Stomach (tissue), 9 donors: ENCODE data around the gene FBXO44. TPM values are rescaled to one million over a fixed set of nuclear protein-coding genes. Genes with fewer than 3 reads are reported as not detected.
A peak's percentile ranks its signal among the peaks of the same experiment; 100 is the strongest.

Source experiments
- DNase-seq, 2 donors: peaks; one replicate each; pipeline versions ENCODE4 v3.0.0 to v3.0.0-alpha.2; 2013 to 2019
- H3K27ac ChIP-seq, 5 donors: fragments of 200-600 bp in 4 of 5; sonication (generic) in 4 of 5; one replicate each; pipeline ENCODE4 v1.5.1; 2013 to 2019; ENCODE audit warnings: mild to moderate bottlenecking in 1 of 5, moderate library complexity in 1 of 5
- H3K27me3 ChIP-seq, 3 donors: fragments of 200-600 bp; sonication (generic); one replicate each; pipeline ENCODE4 v1.5.1; 2017 to 2019; ENCODE audit warnings: mixed run types in 1 of 3
- H3K36me3 ChIP-seq, 4 donors: fragments of 200-600 bp; sonication (generic); 1 replicate in 3 of 4; 2 replicates in 1 of 4; pipeline ENCODE4 v1.5.1; 2016 to 2019
- H3K4me1 ChIP-seq, 4 donors: fragments of 200-600 bp; sonication (generic); one replicate each; pipeline ENCODE4 v1.5.1; 2016 to 2019
- H3K4me3 ChIP-seq, 4 donors: fragments of 200-600 bp; sonication (generic) in 3 of 4; one replicate each; pipeline ENCODE4 v1.5.1; 2016 to 2019; ENCODE audit warnings: mild to moderate bottlenecking in 1 of 4
- H3K9me3 ChIP-seq, 4 donors: fragments of 200-600 bp; sonication (generic); one replicate each; pipeline ENCODE4 v1.5.1; 2016 to 2019
- EP300 ChIP-seq: sonication (generic); formaldehyde crosslinking; IDR thresholded peaks from one replicate; pipeline ENCODE4 v1.6.1; 2017; ENCODE audit warnings: antibody characterized with exemption
- POLR2A ChIP-seq, 4 donors: fragments of 450-650 bp; IDR thresholded peaks; one replicate each; pipeline ENCODE4 v1.6.1; 2016; ENCODE audit warnings: antibody characterized with exemption in 4 of 4, control low read depth in 2 of 4, mild to moderate bottlenecking in 1 of 4, moderate library complexity in 1 of 4
- POLR2AphosphoS5 ChIP-seq, 3 donors: sonication (generic); formaldehyde crosslinking; IDR thresholded peaks; one replicate each; pipeline ENCODE4 v1.6.1; 2016; ENCODE audit warnings: antibody characterized with exemption in 3 of 3
- WGBS, 5 donors: extraction: QIAGEN DNeasy Blood & Tissue Kit in 3 of 5; methylation state at CpG; one replicate each; pipeline versions ENCODE4 v1.1.5 to v1.1.7; 2013 to 2018; 5-methylcytosine and 5-hydroxymethylcytosine counted together
- intact Hi-C: fragments of 100-400 bp; cut with DNase I; formaldehyde crosslinking; loops from one replicate; pipeline ENCODE4 v1.15.1; 2023; ENCODE audit warnings: low total_unique reads
- polyA plus RNA-seq, 3 donors: library from polyadenylated mRNA; stranded (reverse); fragments of 200-250 nt; gene quantifications; one replicate each; pipeline ENCODE4 v1.2.3, GENCODE V29; 2013
- total RNA-seq, 5 donors: library from RNA; depleted of rRNA; stranded (reverse); fragments of >200 nt; gene quantifications; one replicate each; pipeline versions ENCODE4 v1.1.0 to v1.2.3, GENCODE V29; 2014 to 2016
- TF ChIP-seq, protein P1 (sequence below), 7 experiments: fragments of 450-650 bp in 4 of 7; fragments of 200-600 bp in 3 of 7; sonication (generic) in 3 of 7; IDR thresholded peaks; one replicate each; pipeline ENCODE4 v1.5.1; 2016 to 2019; ENCODE audit warnings: antibody characterized with exemption in 7 of 7, control low read depth in 2 of 7, mild to moderate bottlenecking in 1 of 7
- donor health status: healthy with polysubstance abuse.
- donor health status: Bipolar disorder and iron deficiency.
- donor health status: healthy.

The FBXO44 gene
- total and polyA plus RNA-seq, 8 donors = 3.6 to 54.8 (median 12.1) TPM

- intact Hi-C loops = no loop called here
- TF ChIP-seq EP300 (no peak), POLR2A (IDR thresholded peaks at IDR 0.05) (no peak), POLR2AphosphoS5 (IDR thresholded peaks at IDR 0.05) (no peak)
- TF ChIP-seq, protein P1, sequence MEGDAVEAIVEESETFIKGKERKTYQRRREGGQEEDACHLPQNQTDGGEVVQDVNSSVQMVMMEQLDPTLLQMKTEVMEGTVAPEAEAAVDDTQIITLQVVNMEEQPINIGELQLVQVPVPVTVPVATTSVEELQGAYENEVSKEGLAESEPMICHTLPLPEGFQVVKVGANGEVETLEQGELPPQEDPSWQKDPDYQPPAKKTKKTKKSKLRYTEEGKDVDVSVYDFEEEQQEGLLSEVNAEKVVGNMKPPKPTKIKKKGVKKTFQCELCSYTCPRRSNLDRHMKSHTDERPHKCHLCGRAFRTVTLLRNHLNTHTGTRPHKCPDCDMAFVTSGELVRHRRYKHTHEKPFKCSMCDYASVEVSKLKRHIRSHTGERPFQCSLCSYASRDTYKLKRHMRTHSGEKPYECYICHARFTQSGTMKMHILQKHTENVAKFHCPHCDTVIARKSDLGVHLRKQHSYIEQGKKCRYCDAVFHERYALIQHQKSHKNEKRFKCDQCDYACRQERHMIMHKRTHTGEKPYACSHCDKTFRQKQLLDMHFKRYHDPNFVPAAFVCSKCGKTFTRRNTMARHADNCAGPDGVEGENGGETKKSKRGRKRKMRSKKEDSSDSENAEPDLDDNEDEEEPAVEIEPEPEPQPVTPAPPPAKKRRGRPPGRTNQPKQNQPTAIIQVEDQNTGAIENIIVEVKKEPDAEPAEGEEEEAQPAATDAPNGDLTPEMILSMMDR (IDR thresholded peaks at IDR 0.05) = no peak
- peaks cover 0 to 58% (median 20%) of the 10 kb centered on the region in 3 donors for H3K27me3 ChIP-seq
- peak overlapping the region in 1 of 4 donors; percentile 38 for H3K4me3 ChIP-seq
- H3K4me1 ChIP-seq = peaks cover 51 to 63% (median 55%) of the 10 kb centered on the region in 4 donors
- H3K9me3 ChIP-seq = no peaks in the 10 kb centered on the region
- DNase-seq = no peak
- 79 to 89% (median 87%) methylated on average over 4 of the region's 4 CpGs for WGBS, 5 donors
- no peak overlapping the region for H3K27ac ChIP-seq
- no peaks in the 10 kb centered on the region for H3K36me3 ChIP-seq
Observed at GRCh38 chr1:11651017-11651416, 3.7 kb upstream of the FBXO44 start.

DNA sequence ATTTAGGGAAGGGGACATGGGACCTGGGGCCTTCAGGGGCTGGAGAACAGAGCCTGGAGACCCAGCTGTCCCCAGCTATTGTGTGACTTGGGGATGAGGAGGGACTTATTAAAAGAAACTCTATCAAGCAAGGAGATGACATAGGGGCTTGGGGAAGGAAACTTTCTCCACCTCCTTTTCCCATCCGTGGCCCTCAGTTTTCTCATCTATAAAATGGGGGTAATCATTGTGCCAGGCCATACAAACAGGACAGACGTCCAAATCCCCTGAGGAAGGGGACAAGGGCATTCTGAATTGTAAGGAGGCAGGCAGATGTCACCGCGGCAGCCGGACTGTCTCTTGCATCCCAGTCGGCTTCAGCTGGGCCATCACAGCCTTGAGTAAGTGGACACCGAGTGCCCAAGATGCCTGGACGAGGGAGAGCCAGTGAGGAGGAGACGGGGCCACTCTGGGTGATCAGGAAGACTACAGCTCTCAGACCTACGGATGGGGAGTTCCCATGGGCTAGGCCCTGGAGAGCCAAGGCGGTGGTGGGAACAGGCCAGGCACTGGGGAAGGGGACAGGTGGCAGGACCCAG, 2.4 kb upstream of the FBXO44 start:
- Histone ChIP-seq H3K4me3 (no peak overlapping the region), H3K27me3 (peaks cover 0 to 46% (median 20%) of the 10 kb centered on the region in 3 donors), H3K36me3 (peaks cover 0 to 8% (median 2%) of the 10 kb centered on the region in 4 donors), H3K4me1 (peaks cover 51 to 63% (median 56%) of the 10 kb centered on the region in 4 donors), H3K27ac (peak overlapping the region in 1 of 5 donors; percentile 88), H3K9me3 (no peaks in the 10 kb centered on the region)
- DNase-seq = no peak
- intact Hi-C loops = no loop called here
- TF ChIP-seq POLR2A (IDR thresholded peaks at IDR 0.05) (no peak), POLR2AphosphoS5 (IDR thresholded peaks at IDR 0.05) (no peak), EP300 (no peak)
- TF ChIP-seq, protein P1 (IDR thresholded peaks at IDR 0.05) = no peak
- WGBS, 5 donors = 89 to 92% (median 90%) methylated on average over 11 of the region's 11 CpGs

DNA sequence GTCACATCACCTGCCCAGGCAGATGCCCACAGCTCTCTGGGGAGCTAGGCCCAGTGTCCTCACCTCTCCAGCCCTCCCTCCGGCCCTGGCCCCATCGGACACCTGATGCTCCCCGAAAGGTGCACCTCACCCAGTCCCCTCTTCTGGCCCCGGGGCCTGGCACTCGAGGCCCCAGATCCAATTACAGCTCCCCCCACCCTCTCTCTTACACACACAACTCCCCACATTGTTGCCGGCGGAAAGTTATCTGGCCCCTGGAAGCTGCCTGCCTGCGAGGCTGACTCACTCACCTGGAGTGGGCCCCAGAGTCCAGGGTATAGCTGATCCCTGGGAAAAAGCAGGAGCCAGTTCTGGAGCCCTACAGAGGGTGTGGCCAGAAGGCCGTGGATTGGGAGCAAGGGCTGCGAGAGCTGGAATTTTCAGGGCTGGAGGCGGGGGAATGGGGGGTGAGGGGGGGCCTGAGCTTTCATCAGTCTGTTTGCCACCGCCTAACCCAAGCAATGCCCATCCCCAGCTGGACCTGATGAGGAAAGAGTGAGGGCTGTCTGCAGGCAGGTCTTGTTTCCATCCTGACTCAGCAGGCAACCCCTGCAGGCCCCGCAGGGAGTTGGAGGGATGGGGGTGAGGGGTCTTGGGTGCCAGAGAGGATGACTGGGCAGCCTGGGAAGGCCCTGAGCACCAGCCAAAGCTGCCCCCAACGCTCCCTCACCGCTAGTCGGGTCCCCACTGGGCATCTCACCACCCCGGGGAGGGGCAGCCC, 1.4 kb upstream of the FBXO44 start:
- TF ChIP-seq, protein P1 (IDR thresholded peaks at IDR 0.05) = no peak
- no peak for TF ChIP-seq POLR2AphosphoS5 (IDR thresholded peaks at IDR 0.05)
- no peak for TF ChIP-seq POLR2A (IDR thresholded peaks at IDR 0.05)
- TF ChIP-seq EP300 = no peak
- Histone ChIP-seq H3K27me3 (peaks cover 0 to 38% (median 20%) of the 10 kb centered on the region in 3 donors), H3K9me3 (no peaks in the 10 kb centered on the region), H3K4me3 (peak overlapping the region; percentile 74 to 86 (median 80)), H3K4me1 (peaks cover 47 to 59% (median 55%) of the 10 kb centered on the region in 4 donors), H3K27ac (peak overlapping the region; percentile 8 to 88 (median 82)), H3K36me3 (peaks cover 0 to 10% (median 3%) of the 10 kb centered on the region in 4 donors)
- intact Hi-C loops = no loop called here
- DNase-seq = peak; percentile 63 to 88
- 47 to 73% (median 51%) methylated on average over 11 to 17 of the region's 17 CpGs for WGBS, 5 donors

DNA sequence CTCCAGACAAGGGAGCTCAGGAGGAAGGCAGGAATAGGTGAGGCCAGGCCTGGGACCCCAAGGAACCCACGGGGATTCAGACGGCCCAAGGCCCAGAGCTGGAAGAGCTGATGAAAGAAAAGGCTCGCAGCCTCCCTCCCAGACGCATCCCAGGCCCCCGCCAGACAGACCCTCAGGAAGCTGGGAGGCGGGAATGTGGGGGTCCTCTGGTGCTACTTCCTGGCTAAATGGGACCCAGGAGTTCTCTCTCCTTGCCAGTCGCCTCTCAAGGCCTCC, 878 bp upstream of the FBXO44 start:
- Histone ChIP-seq H3K4me1 (peaks cover 42 to 53% (median 50%) of the 10 kb centered on the region in 4 donors), H3K27ac (peak overlapping the region in 4 of 5 donors; percentile 80 to 88 (median 84)), H3K27me3 (peaks cover 0 to 33% (median 15%) of the 10 kb centered on the region in 3 donors), H3K9me3 (no peaks in the 10 kb centered on the region), H3K4me3 (peak overlapping the region; percentile 74 to 86 (median 80)), H3K36me3 (peaks cover 0 to 15% (median 9%) of the 10 kb centered on the region in 4 donors)
- intact Hi-C loops = no loop called here
- DNase-seq = no peak
- 20 to 55% (median 48%) methylated on average over 1 to 7 of the region's 7 CpGs; no CpG with 5 or more reads in 1 of the 5 donors for WGBS, 5 donors
- TF ChIP-seq EP300 = no peak
